Adrenal gland (tissue), 5 donors: ENCODE measurements around the gene TJP3.

Experiments used
- CTCF ChIP-seq, 6 experiments: fragments of 450-650 bp in 4 of 6; fragments of 200-600 bp in 2 of 6; sonication (generic) in 1 of 6; IDR thresholded peaks; 1 replicate in 5 of 6; 2 replicates in 1 of 6; pipeline versions ENCODE4 v1.5.1 to v1.8.0; 2016 to 2021; ENCODE audit warnings: antibody characterized with exemption in 6 of 6, mild to moderate bottlenecking in 2 of 6, moderate library complexity in 1 of 6
- POLR2A ChIP-seq, 2 donors: fragments of 450-650 bp; IDR thresholded peaks; one replicate each; pipeline ENCODE4 v1.6.1; 2017; ENCODE audit warnings: antibody characterized with exemption in 2 of 2, mild to moderate bottlenecking in 2 of 2, moderate library complexity in 1 of 2
- donor health status: DM: no; HTN: no; CAD: no.

DNA sequence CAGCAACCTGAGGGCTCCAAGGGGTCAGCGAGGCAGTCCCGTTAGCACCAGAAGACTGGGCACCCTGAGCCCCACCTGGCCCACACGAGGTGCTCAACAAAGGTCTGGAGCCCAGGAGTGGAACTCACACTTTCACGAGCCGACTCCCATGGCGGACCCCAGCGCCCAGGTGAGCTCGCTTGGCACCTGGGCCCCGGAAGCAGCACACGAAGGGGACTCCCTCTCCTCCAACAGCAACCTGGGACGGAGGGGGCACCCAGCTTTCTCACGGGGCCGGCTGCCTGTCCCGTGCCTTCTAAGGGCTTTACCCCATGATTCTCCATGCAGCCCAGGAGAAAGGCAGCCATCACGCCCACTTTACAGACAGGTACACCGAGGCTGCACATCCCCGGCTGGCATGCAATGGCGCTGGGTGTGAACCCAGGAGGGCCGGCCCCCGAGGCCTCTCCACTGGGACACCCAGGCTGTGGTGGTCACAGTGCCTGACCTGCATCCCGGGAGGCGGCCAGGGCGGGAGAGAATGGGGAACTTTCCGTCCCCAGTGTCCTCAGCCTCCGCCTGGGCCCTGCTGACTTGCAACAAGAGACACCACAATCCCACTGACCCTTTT lies 13.0 kb upstream of the TJP3 start:
- TF ChIP-seq CTCF (IDR thresholded peaks at IDR 0.05) = no peak
- TF ChIP-seq POLR2A (IDR thresholded peaks at IDR 0.05) = no peak
